Measurements from ENCODE around the gene RFTN1. TPM values are rescaled to one million over a fixed set of nuclear protein-coding genes. Genes with fewer than 3 reads are reported as not detected.

Gene RFTN1
- total RNA-seq, 2 experiments from 2014 or later: 81.8 to 152 TPM

GRCh38 chr3:16496408-16497222 is 16.9 kb downstream of the RFTN1 start:
- Histone ChIP-seq H3K4me1 (ENCODE audit: insufficient read depth, low read length, poor library complexity, severe bottlenecking) (peaks cover 69% of the 10 kb centered on the region), H3K27ac (ENCODE audit: low read depth, low read length, poor library complexity, severe bottlenecking) (no peak overlapping the region), H3K4me3 (ENCODE audit: low read depth, low read length, poor library complexity, severe bottlenecking) (peak overlapping the region; percentile 2), H3K4me2 (ENCODE audit: low read length) (peak overlapping the region; percentile 48), H3K79me2 (ENCODE audit: insufficient read depth, low read depth, low read length) (peaks cover 87% of the 10 kb centered on the region), H3K9me2 (ENCODE audit: insufficient read depth, low read length) (no peaks in the 10 kb centered on the region), H2AFZ (ENCODE audit: low read length) (no peak overlapping the region), H3K36me3 (ENCODE audit: insufficient read depth, low read length) (peaks cover 100% of the 10 kb centered on the region), H3K9me3 (ENCODE audit: low read length) (no peaks in the 10 kb centered on the region), H4K20me1 (ENCODE audit: insufficient read depth, low read length) (peaks cover 42% of the 10 kb centered on the region)
- BruUV-seq (replicated peaks): no TSS peak
- DNase-seq (ENCODE audit: low spot score): no peak
- ChIA-PET POLR2A (interaction anchor here (0.7 to 7.9 kb wide), 14 partner anchors 8 to 64 kb away, joined by 3 to 69 read pairs (median 4); no protein-coding TSS in a partner anchor), CTCF (ENCODE audit: unreplicated experiment) (interaction anchor here (1.0 to 2.5 kb wide), 3 partner anchors 8 to 116 kb away, joined by 3 to 6 read pairs (median 4); no protein-coding TSS in a partner anchor)
- intact Hi-C loops (cut with micrococcal nuclease; ENCODE audit: unreplicated experiment): no loop called here
- TF ChIP-seq EZH2phosphoT487 (IDR thresholded peaks at IDR 0.05; ENCODE audit: borderline replicate concordance, low read depth, low read length) (no peak), CTCF (conservative IDR thresholded peaks at IDR 0.05; ENCODE audit: low read length) (no peak)

DNA sequence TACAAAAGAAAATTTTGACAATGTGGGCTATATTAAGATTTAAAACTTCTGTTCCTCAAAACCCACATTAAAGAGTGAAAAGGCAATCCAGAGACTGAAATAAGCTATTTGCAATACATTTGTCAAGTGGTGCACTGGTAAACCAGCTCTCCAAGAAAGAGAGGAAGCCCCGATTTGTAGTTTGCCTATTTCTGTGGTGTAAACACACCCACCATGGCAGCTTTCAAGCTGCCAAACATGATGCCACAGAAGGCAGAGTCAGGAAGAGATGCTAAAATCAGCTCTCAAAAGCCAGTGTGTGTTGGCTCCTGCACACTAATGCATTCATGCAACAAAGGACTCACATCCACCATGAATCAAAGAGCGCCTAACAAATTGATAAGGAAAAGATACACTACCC is 17.5 kb downstream of the RFTN1 start:
- Histone ChIP-seq H3K79me2 (ENCODE audit: insufficient read depth, low read depth, low read length) (peaks cover 86% of the 10 kb centered on the region), H3K4me3 (ENCODE audit: low read depth, low read length, poor library complexity, severe bottlenecking) (peak overlapping the region; percentile 2), H3K4me1 (ENCODE audit: insufficient read depth, low read length, poor library complexity, severe bottlenecking) (peaks cover 64% of the 10 kb centered on the region), H3K9me3 (ENCODE audit: low read length) (no peaks in the 10 kb centered on the region), H3K9me2 (ENCODE audit: insufficient read depth, low read length) (no peaks in the 10 kb centered on the region), H3K4me2 (ENCODE audit: low read length) (peak overlapping the region; percentile 48), H3K27ac (ENCODE audit: low read depth, low read length, poor library complexity, severe bottlenecking) (no peak overlapping the region), H4K20me1 (ENCODE audit: insufficient read depth, low read length) (peaks cover 40% of the 10 kb centered on the region), H2AFZ (ENCODE audit: low read length) (no peak overlapping the region), H3K36me3 (ENCODE audit: insufficient read depth, low read length) (peaks cover 100% of the 10 kb centered on the region)
- no TSS peak for BruUV-seq (replicated peaks)
- TF ChIP-seq EZH2phosphoT487 (IDR thresholded peaks at IDR 0.05; ENCODE audit: borderline replicate concordance, low read depth, low read length) (no peak), CTCF (conservative IDR thresholded peaks at IDR 0.05; ENCODE audit: low read length) (no peak)
- CTCF ChIA-PET (ENCODE audit: unreplicated experiment): interaction anchor here (1.4 to 2.5 kb wide), 2 partner anchors 9 to 13 kb away, joined by 4 to 6 read pairs; no protein-coding TSS in a partner anchor
- no peak for DNase-seq (ENCODE audit: low spot score)
- intact Hi-C loops (cut with micrococcal nuclease; ENCODE audit: unreplicated experiment): no loop called here
- POLR2A ChIA-PET: interaction anchor here (1.1 to 7.9 kb wide), 10 partner anchors 9 to 63 kb away, joined by 3 to 69 read pairs (median 7); no protein-coding TSS in a partner anchor

Measured in OCI-LY7 (cell line).